ENCODE data around the gene MKRN2OS.

Gene MKRN2OS

GRCh38 chr3:12545473-12545791 lies at the start of gene MKRN2OS:
Gene MKRN2OS, minus strand, starts transcription at chr3:12545499. Its CDS starts 35 bp downstream, at chr3:12545464.
- DNase-seq, result peak; percentile 35

GRCh38 chr3:12593473-12593872 lies 48.2 kb upstream of the MKRN2OS start:
- no peak for DNase-seq

GRCh38 chr3:12591997-12592715 lies 46.9 kb upstream of the MKRN2OS start:
- DNase-seq, result no peak

GRCh38 chr3:12591456-12591855 lies 46.2 kb upstream of the MKRN2OS start:
- DNase-seq, result no peak

GRCh38 chr3:12590096-12590495 lies 44.8 kb upstream of the MKRN2OS start:
- no peak for DNase-seq

- DNase-seq, result peak; percentile 79
These were observed 43.0 kb upstream of the MKRN2OS start for GRCh38 chr3:12588039-12589009.

- no peak for DNase-seq
These were observed 41.1 kb upstream of the MKRN2OS start for GRCh38 chr3:12586403-12586802.

GRCh38 chr3:12585970-12586369 lies 40.7 kb upstream of the MKRN2OS start:
- DNase-seq, result no peak

- no peak for DNase-seq
These were observed 39.9 kb upstream of the MKRN2OS start for GRCh38 chr3:12585181-12585580.

GRCh38 chr3:12584083-12584482 lies 38.8 kb upstream of the MKRN2OS start:
- DNase-seq, result no peak

- no peak for DNase-seq
These were observed 38.0 kb upstream of the MKRN2OS start for GRCh38 chr3:12583280-12583679.

- no peak for DNase-seq
These were observed 37.4 kb upstream of the MKRN2OS start for GRCh38 chr3:12582730-12583129.

GRCh38 chr3:12579905-12580304 lies 34.6 kb upstream of the MKRN2OS start:
- no peak for DNase-seq

- DNase-seq, result no peak
These were observed 34.2 kb upstream of the MKRN2OS start for GRCh38 chr3:12579456-12579855.

GRCh38 chr3:12578742-12579141 lies 33.4 kb upstream of the MKRN2OS start:
- DNase-seq, result no peak

- DNase-seq, result no peak
These were observed 32.1 kb upstream of the MKRN2OS start for GRCh38 chr3:12577379-12577778.

- no peak for DNase-seq
These were observed 29.4 kb upstream of the MKRN2OS start for GRCh38 chr3:12574661-12575060.

- DNase-seq, result no peak
These were observed 28.8 kb upstream of the MKRN2OS start for GRCh38 chr3:12574131-12574530.

- no peak for DNase-seq
These were observed 26.7 kb upstream of the MKRN2OS start for GRCh38 chr3:12571986-12572385.

- no peak for DNase-seq
These were observed 24.5 kb upstream of the MKRN2OS start for GRCh38 chr3:12569836-12570235.

GRCh38 chr3:12568747-12569146 lies 23.4 kb upstream of the MKRN2OS start:
- no peak for DNase-seq

GRCh38 chr3:12566976-12567375 lies 21.7 kb upstream of the MKRN2OS start:
- no peak for DNase-seq

GRCh38 chr3:12562451-12562850 lies 17.2 kb upstream of the MKRN2OS start:
- no peak for DNase-seq

- DNase-seq, result no peak
These were observed 16.1 kb upstream of the MKRN2OS start for GRCh38 chr3:12561397-12561796.

Data from NCI-H510A treated with DMSO at 0.1 percent for 48 hours (cell line).